Upper lobe of left lung (tissue), 4 donors: ENCODE data around the gene MLLT1.

Source experiments
- POLR2A ChIP-seq, 4 donors: fragments of 450-650 bp; IDR thresholded peaks; one replicate each; pipeline ENCODE4 v1.5.1; 2016 to 2017; ENCODE audit warnings: antibody characterized with exemption in 4 of 4, mild to moderate bottlenecking in 2 of 4
- POLR2AphosphoS5 ChIP-seq, 2 donors: sonication (generic); formaldehyde crosslinking; IDR thresholded peaks; one replicate each; pipeline ENCODE4 v1.5.1; 2017; ENCODE audit warnings: antibody characterized with exemption in 2 of 2
- TF ChIP-seq, protein P1 (sequence below), 6 experiments: fragments of 450-650 bp in 4 of 6; fragments of 200-600 bp in 2 of 6; sonication (generic) in 2 of 6; IDR thresholded peaks; one replicate each; pipeline ENCODE4 v1.5.1; 2016 to 2019; ENCODE audit warnings: antibody characterized with exemption in 6 of 6

DNA sequence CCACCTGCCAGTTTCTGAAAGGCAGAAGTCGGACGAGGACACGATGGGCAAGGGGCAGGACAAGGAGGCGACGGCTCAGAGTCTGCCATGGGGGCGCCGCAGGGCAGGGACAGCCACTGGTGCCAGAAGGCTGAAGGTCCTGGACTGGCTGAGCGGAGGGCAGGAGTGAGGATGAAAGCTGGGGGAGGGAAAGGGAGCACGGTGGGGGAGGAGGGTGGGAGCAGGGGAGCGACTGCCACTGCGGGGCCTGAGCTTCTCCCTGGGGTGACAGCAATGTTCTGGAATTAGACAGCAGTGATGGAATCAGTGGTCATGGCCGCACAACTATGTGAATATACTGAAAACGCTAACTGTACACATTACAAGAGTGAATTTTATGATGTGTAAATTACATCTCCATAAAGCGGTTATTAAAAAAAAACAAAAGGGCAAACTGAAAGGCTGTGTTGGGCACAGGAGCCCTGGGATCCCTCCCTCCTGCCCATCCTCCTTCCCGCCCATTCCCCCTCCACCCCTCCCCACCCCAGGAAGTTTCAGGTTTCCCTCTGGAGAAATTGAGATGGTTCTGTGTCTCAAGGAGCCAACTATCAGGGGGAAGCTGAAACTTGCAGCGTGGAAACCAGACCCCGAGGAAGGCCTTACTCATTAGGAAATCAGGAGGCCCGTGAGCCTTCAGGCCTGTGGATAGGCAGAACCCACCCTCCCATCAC is 15.9 kb downstream of the MLLT1 start:
- TF ChIP-seq, protein P1, sequence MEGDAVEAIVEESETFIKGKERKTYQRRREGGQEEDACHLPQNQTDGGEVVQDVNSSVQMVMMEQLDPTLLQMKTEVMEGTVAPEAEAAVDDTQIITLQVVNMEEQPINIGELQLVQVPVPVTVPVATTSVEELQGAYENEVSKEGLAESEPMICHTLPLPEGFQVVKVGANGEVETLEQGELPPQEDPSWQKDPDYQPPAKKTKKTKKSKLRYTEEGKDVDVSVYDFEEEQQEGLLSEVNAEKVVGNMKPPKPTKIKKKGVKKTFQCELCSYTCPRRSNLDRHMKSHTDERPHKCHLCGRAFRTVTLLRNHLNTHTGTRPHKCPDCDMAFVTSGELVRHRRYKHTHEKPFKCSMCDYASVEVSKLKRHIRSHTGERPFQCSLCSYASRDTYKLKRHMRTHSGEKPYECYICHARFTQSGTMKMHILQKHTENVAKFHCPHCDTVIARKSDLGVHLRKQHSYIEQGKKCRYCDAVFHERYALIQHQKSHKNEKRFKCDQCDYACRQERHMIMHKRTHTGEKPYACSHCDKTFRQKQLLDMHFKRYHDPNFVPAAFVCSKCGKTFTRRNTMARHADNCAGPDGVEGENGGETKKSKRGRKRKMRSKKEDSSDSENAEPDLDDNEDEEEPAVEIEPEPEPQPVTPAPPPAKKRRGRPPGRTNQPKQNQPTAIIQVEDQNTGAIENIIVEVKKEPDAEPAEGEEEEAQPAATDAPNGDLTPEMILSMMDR (IDR thresholded peaks at IDR 0.05) = no peak
- TF ChIP-seq POLR2AphosphoS5 (IDR thresholded peaks at IDR 0.05) = peak in 1 of 2 donors; percentile 20
- no peak for TF ChIP-seq POLR2A (IDR thresholded peaks at IDR 0.05)
